GM18499 (cell line): ENCODE measurements around the gene NEUROD1.

Source experiments
- ATAC-seq: cut with Tn5 transposase; IDR thresholded peaks from one replicate; pipeline ENCODE4 v1.9.1; 2021; ENCODE audit warnings: moderate number of reproducible peaks; ENCODE audit not compliant: insufficient read depth, unreplicated experiment

Gene NEUROD1

DNA sequence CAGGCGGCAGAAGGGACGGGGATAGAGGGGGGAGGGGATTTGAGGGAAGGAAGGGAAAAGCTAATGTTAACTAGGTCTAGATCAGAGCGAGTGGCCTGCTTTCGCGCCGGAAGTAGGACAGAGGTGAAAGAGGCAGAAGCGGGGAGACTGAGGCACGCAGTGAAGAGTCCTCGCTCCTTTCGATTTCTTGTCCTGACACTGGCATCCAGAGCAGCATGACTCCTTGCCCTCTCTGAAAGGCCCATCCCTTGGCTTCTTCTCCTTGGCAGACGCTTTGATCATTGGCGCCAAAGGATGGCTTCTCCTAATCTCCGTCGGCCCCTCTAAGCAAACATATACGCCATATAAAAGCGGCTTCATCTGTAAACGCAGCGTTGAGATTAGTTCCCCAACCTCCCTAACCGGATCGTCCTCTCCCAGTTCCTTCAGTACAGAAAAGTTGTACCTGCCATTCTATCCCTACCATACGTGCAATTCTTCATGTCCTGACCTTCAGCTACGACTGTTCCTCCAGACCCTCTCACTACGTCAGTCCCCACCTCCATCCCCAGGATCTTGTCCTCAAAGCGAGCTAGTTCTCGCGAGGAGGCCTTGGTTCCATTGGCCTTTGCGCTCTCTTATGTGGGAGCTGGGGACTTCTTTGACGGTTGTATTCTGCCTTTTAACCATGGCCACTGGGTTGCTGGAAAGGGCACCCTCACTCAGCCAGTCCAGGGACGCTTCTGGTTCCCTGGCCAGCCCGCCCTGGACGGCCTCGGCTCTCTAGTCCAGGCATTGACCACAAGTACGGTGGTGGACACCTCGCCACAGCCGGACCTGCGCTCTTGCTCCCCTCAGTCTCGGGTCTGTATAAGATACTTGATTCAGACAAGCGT, 857 bp upstream of the NEUROD1 start:
- ATAC-seq = no peak

DNA sequence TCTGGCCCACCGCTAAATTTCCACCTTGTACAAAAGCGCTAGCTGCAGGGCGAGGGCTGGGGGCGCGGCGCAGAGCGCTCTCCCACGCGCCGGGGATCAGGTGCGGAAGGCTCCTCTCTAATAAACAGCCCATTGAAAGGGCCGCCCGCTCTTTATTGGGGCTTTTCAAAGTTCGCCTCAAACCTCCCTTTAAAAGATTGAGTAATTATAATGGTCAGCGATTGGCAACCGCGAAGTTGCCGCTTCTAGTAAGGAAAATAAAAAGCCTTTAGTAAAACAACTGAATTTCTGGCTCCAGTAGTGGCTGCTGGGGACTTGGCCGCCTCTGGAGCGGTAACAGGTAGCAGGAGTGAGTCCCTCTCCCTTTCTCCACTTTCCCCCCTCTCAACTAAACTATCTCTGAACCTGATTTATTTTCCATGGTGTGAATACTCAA, 755 bp downstream of the NEUROD1 start:
- ATAC-seq = no peak

DNA sequence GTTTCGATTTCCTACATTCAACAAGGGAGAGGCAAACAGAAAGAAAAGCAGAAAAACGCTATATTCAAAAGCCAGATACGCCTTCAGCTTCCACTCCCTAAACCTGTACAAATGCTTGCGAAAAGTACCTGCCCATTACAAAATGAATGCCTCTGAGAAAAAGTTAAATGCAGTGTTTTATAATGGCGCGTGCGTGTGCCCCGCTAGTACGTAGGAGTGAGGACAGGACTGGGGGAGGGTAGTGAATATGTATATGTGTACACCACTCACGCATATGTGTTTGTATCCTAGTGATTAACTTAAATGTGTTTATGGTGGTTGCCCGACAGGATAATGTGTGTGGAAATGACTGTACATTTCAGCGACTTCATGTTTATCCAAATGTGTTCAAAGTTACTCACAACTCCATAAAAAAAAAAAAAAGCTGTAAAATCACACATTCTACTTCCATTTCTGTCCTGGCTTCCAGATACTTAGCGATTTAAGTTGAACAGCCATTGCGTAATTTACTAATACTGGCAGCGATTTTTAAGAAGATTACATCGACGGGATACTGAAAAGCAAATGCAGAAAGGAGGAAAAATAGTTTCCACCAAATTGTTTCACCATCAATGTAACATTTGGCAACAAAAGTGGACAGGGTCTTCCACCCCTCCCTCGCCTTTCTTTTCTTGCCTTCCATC, 1.3 kb downstream of the NEUROD1 start:
- no peak for ATAC-seq

DNA sequence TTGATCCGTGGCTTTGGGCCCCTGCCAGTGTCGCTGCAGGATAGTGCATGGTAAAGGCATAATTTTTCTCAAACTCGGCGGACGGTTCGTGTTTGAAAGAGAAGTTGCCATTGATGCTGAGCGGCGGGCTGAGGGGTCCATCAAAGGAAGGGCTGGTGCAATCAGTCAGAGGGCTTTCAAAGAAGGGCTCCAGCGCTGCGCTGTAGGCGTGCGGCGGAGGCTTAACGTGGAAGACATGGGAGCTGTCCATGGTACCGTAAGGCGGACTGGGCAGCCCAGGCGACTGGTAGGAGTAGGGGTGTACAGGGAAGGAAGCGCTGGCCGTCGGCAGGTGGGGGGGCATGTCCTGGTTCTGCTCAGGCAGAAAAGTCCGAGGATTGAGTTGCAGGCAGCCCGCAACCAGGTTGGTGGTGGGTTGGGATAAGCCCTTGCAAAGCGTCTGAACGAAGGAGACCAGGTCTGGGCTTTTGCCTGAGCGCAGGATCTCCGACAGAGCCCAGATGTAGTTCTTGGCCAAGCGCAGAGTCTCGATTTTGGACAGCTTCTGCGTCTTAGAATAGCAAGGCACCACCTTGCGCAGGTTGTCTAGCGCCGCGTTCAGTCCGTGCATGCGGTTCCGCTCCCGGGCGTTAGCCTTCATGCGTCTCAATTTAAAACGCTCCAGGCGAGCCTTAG, 2.3 kb downstream of the NEUROD1 start:
- ATAC-seq = no peak

DNA sequence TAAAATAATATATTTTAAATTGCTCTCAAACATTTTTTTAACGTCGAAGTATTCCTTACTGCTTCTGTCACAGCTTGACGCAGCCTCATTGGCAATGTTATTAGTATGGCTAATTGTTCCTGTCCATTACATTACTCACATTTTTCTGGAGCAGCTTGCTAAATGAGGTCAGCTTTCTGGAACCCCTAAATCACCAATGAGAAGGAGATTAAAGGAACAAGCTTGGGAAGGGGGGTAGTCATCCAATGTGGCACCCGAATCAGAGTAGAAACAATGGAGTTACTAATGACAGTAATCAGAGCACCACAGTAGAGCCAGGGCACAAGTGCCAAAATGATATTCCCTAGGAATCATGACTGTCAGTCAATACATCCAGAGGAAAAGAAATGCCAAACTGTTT, 5.1 kb downstream of the NEUROD1 start:
- ATAC-seq = no peak

DNA sequence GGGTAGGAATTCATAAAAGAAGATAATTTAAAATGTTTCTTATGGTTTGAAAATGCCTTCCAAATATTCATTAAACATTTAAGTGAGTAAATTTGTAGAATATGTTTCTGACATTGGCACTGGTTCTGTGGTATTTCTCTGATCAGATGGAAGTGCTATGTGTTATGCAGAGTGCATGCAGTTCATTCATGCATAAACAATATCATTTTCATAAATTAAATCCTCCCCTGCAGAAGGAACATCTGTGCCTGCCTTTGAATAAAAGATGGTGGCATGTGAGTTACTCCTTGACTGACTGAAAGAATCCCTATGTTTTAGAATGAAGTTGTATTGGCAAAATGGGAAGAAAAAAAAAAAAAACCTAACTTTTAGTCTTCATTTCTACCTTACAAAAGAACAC, 5.9 kb downstream of the NEUROD1 start:
- ATAC-seq = no peak

DNA sequence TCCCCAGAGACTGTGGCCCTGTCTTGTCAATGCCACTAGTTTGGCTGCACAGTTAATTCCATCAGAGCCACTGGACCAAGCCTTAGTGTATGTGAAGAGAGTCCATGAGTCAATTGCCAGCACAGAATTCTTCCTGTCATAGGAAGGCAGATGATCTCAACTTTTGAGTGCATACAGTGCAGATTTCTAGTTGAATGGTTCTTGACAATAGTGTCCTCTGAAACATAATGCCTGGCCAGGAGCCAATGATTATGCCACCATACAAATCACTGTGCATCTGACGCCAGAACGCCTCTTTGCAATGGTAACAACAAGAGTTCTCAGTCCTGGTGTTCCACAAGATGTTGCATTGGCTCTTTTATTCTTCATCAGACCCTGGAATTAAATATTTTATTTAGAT, 7.1 kb downstream of the NEUROD1 start:
- ATAC-seq = no peak

DNA sequence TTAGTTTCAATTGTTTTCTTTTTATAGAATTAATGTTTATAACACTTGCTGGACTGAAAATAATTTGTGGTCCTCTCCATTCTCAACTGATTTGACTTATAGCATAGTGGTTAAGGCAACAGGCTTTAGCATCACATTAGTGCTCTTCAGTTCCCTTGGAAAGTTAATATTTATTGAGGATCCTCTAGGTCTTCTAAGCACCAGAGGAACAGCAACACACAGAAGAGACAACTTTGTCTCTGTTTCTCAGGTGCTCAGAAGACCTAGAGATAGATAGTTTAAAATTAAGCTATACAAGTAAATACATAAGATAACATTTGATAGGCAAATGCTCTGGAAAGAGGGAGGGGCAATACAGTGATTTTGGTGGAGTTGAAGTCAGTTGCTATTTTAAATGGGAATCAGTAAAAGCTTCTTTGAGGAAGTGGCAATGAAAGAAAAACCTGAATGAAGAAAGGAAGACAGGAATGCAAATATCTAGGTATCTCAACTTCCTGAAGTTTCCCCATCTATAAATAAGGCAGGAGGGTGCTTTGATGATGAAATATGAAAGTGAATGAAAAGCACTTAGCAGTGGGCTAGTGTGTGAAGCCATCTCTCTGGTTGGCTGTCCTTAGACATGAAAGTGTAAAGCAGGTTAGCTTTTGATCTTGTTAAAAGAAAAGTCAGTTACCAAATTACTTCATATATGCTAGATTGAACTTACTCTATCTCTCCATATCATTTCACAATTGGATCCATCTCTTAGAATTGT, 7.9 kb downstream of the NEUROD1 start:
- peak; percentile 92 for ATAC-seq

DNA sequence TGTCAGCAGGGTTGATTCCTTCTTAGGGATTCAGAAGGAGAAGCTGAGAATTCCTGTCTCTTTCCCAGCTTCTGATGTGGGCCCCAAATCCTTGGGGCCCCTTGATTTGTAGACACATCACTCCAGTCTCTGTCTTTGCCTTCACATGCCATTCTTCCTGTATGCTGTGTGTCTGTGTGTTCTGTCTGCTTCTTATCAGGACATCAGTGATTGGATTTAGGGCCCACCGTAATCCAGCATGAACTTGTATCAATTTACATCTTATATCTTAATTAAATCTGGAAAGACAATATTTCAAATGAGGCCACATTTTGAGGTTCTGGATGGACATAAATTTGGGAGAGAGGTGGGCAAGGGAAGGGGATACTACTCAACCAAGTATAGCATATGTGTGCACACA, 9.7 kb downstream of the NEUROD1 start:
- no peak for ATAC-seq

DNA sequence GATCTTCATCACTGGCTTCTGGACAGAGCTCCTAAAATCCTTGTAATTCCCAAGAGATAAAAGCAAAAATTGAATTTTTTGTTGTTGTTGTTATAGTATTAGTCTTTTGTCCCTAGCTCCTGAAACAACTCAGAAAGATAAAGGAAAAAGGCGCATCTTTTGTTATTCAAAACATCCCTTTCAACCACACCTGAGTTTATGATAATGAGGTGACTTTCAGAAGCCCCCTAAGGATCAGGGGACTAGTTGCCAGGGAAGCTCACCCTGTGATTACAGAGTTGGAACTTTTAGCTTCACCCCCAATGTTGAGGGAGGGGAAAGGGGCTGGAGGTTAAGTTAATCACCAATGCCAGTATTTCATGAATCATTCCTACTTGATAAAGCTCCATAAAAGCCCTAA, 13.1 kb downstream of the NEUROD1 start:
- no peak for ATAC-seq

DNA sequence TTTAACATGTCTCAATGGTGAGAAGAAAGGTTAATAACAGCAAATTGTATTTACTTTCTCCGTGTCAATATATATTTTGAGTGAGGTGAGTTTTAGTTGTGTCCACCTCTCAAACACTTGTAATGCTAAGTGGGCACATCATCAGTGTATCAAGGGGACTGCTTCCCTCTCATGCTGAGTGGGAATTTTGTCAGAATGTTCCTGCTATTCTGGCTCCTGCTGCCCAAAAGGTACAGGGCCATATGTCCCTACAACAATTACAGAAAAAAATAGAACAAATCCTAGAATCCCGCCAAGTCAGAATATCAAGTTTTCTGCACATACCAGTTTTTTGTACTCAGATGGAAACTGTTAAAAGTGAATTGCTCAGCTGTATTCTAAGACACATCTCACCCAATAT, 18.0 kb downstream of the NEUROD1 start:
- ATAC-seq = no peak

DNA sequence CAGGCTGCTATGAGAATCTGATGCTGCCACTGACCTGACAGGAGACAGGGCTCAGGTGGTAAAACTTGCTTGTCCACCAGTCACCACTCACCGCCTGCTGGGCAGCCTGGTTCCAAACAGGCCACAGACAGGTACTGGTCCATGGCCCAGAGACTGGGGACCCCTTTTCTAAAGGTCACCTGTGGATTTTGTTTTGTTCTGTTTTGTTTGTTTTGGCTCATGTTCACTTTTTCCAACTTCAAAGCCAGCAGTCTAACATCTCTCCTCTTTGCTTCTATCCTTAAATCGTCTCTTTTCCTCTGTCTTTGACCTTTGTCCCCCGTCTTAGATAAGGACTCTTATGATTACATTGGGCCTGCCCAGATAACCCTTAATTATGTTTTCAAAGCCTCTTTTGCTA, 20.1 kb downstream of the NEUROD1 start:
- ATAC-seq = no peak

DNA sequence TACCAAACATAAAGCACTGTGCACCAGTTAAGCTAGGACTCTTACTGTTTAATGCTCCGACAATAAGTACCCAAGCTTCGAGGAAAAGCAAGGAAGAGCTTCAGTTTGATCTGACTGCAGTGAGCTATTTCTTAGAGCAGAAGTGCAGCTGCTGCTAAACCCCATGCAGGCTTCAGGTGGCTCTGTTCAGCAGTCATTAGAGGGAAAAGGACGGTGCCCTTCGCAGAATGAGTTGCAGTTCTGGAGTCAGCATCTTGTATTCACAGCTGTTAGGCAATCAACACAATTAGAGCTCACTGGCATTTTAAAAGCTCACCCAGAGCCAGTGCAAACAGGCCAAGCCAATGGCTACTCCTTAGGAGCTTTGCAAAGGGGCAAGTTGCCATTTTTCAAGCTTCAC, 21.9 kb downstream of the NEUROD1 start:
- ATAC-seq = no peak

DNA sequence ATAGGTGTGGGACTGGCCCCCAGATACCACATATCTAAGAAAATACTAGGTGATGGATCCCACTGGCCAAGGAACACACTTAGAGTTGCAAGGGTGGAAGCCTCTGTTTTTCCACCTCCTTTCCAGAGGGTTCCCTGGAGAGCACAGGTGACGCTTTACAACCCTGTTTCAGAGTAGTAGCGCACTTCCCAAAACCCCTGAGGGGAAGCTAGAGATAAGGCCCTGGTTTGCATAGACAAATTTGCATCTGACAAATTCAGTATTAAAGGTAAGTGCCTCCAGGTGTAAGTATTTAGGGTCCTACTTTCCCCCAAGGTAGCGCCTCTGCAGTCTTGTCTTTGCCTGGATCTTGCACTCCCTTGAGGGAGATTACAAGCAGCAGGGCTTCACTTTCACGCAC, 22.9 kb downstream of the NEUROD1 start:
- ATAC-seq = no peak

DNA sequence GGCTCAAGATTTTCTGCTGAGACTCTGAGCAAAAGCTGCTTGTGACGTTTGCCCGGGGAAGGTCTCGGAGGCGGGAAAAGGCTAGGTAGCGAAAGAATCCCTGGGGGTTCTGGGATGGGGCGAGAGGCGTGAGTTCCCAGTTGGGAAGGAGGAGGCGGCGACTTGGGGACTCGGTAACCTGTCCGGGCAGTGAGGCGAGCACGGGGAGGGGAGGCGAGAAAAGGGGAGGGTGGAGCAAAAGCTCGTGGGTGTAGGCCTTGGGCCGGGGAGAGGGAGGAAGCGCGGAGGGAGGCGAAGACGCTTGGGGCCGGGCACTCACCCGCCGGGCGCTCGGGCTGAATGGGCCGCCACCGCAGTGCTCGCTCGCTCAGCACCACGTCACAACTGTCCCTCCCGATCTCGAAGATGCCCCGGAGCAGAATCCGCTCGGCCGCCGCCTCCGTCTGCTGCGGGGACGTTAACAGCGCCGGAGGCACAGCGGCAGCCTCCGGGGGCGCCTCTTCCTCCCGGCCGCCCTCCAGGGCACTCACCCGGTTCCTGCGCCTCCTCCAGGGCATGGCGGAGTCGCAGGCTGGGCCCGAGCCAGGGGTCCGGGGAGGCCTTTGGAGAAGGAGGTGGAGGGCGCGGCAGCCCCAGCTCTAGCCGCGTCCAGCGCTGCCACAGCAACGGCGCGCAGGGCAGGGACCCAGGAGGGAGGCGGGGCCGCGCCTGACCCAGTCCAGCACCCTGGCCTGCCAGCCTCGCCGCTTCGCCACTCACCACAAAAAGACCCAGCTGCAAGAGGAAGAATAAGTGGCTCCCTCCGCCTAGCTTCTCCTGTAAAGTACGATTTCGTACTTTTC, 23.6 kb downstream of the NEUROD1 start, which contains the start of gene CERKL:
TSS of gene CERKL (minus strand) at position 656 of the 842 bp plus-strand sequence. CDS start at position 557, 99 bp downstream.
- peak; percentile 54 for ATAC-seq

DNA sequence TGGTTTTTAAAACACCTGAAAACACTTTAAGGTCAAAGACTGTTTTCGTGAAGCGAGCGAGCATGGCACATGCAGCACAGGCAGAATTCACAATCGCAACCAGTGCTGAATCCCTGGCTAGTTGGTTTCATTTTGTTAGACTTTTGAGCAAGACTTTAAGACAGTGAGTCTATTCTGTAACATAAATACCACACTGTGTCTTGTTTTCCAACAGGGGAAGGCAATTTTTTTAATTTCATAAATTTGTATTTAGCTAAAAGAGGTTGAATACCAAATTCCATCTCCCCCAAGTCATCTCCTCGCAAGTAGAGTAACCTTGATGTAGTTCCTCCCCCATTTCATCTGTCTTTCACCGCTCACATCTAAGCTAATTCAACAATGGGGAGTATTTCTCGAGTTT, 24.8 kb downstream of the NEUROD1 start:
- ATAC-seq = no peak

DNA sequence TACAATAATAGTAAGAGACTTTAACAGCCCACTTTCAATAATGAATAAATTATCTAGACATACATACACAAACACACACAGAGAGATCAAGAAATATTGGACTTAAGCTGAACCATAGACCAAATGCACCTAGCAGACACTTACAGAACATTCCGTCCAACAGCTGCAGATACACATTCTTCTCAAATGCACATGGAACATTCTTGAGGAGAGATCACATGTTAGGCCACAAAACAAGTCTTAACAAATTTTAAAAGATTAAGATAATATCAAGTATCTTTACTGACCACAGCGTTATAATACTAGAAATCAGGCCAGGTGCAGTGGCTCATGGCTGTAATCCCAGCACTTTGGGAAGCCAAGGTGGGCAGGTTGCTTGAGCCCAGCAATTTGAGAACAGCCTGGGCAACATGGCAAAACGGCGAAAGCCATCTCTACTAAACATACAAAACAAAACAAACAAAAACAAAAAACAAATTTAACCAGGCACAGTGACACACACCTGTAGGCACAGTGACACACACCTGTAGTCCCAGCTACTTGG, 30.8 kb downstream of the NEUROD1 start:
- ATAC-seq = no peak

DNA sequence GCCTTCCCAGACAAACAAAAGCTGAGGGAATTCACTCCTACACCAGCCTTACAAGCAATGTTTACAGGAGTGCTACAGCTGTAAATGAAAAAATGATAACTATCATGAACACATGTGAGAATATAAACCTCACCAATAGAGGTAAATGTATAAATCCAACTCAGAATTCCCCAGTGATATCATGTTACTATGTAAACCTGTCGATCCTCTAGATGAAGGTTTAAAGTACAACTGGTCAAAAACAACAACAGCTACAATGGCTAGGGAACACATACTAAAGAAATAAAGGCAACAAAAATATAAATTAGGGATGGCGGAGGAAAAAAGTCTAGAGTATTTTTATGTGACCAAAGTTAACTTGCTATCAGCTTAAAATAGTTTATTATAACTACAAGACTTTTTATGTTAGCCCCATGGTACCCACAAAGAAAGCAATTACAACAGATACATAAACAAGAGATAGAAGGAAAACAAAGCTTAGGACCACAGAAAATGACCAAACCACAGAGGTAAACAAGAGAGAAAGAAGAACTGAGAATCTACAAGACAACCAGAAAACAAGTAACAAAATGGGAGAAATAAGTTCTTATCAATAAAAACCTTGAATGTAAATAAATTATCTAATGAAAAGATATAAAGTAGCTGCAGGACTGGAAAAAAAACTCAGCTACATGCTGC, 31.7 kb downstream of the NEUROD1 start:
- no peak for ATAC-seq
